NCI-H69 (cell line): Measurements from ENCODE around the gene ADGRV1.

Source experiments
- DNase-seq: peaks from one replicate; lab custom pipeline; 2025; lab: John Stamatoyannopoulos, UW

Gene ADGRV1

GRCh38 chr5:91207248-91207647 lies 648.7 kb downstream of the ADGRV1 start:
- no peak for DNase-seq

- no peak for DNase-seq
Measured at GRCh38 chr5:91211997-91212713, 653.6 kb downstream of the ADGRV1 start.

- peak; percentile 84 for DNase-seq
Measured at GRCh38 chr5:91212714-91213092, 654.1 kb downstream of the ADGRV1 start.
